GM12878 (cell line): ENCODE results near the gene UTS2R. TPM values are rescaled to one million over a fixed set of nuclear protein-coding genes. Genes with fewer than 3 reads are reported as not detected.

Source experiments
- ATAC-seq: fragments of 200-7000 bp; cut with Tn5 transposase; 3 replicates; pipeline ENCODE4 v1.9.1; 2020; ENCODE audit warnings: mild to moderate bottlenecking, moderate library complexity
- BruUV-seq: library from RNA; stranded (reverse); fragments of 400-500 nt; replicated peaks from 2 replicates; lab custom pipeline; 2021; lab: Mats Ljungman, UMichigan
- CTCF ChIA-PET: fragments of 300-600 bp; sonication (Branson Sonifier 250); formaldehyde crosslinking; extraction: SDS; loops from one replicate; lab custom pipeline; 2021; ENCODE audit warnings: inconsistent platforms; lab: Yijun Ruan, JAX
- POLR2A ChIA-PET: fragments of 350-600 bp; formaldehyde crosslinking; extraction: SDS; loops from one replicate; lab custom pipeline; 2021; ENCODE audit warnings: inconsistent platforms; lab: Charles Lee
- RAD21 ChIA-PET: fragments of 300-600 bp; sonication (Branson Sonifier 250); formaldehyde crosslinking; loops from one replicate; lab custom pipeline; 2023; ENCODE audit warnings: antibody characterized with exemption; ENCODE audit not compliant: unreplicated experiment; lab: Charles Lee
- SMC1A ChIA-PET: fragments of 300-600 bp; sonication (Branson Sonifier 250); formaldehyde crosslinking; loops from one replicate; lab custom pipeline; 2023; ENCODE audit not compliant: unreplicated experiment, uncharacterized antibody; lab: Charles Lee
- DNase-seq: peaks from one replicate; pipeline ENCODE4 v3.0.0-alpha.2; 2011; ENCODE audit warnings: low read depth, low spot score
- FAIRE-seq: peaks from 3 replicates; lab custom pipeline; 2011; peaks lifted over from hg19 to GRCh38; lab: Jason Lieb, UNC
- H2AFZ ChIP-seq: 2 replicates; pipeline ENCODE4 v1.6.0; 2011; ENCODE audit warnings: low read depth, low read length, control low read depth; ENCODE audit not compliant: control insufficient read depth
- H3K27ac ChIP-seq: 2 replicates; pipeline ENCODE4 v1.5.1; 2011; ENCODE audit warnings: control low read depth; ENCODE audit not compliant: control insufficient read depth, insufficient read depth
- H3K27me3 ChIP-seq, 2 experiments: replicated peaks in 1 of 2; 2 replicates each; pipeline versions ENCODE4 v1.6.0 to v1.6.1; 2011; ENCODE audit warnings: low read length in 1 of 2; ENCODE audit not compliant: control insufficient read depth in 2 of 2, insufficient read depth in 2 of 2
- H3K36me3 ChIP-seq, 2 experiments: 2 replicates each; pipeline ENCODE4 v1.5.1; 2011; ENCODE audit warnings: low read length in 1 of 2; ENCODE audit not compliant: control insufficient read depth in 2 of 2, insufficient read depth in 2 of 2
- H3K4me1 ChIP-seq: 2 replicates; pipeline ENCODE4 v1.6.1; 2011; ENCODE audit warnings: mild to moderate bottlenecking, low read length, moderate library complexity, mixed read lengths; ENCODE audit not compliant: control insufficient read depth, insufficient read depth
- H3K4me2 ChIP-seq: 2 replicates; pipeline ENCODE4 v1.6.0; 2011; ENCODE audit warnings: control low read depth; ENCODE audit not compliant: control insufficient read depth, insufficient read depth
- H3K4me3 ChIP-seq: fragments of 200-600 bp; sonication (generic); 2 replicates; pipeline ENCODE4 v1.5.1; 2016
- H3K79me2 ChIP-seq: 2 replicates; pipeline ENCODE4 v1.6.0; 2011; ENCODE audit warnings: low read length; ENCODE audit not compliant: control insufficient read depth, insufficient read depth
- H3K9ac ChIP-seq: 2 replicates; pipeline ENCODE4 v1.8.0; 2011; ENCODE audit warnings: low read length, control low read depth, mixed read lengths; ENCODE audit not compliant: control insufficient read depth, insufficient read depth
- H3K9me3 ChIP-seq: replicated peaks from 3 replicates; pipeline ENCODE4 v1.5.1; 2011; ENCODE audit warnings: mild to moderate bottlenecking, low read length; ENCODE audit not compliant: control insufficient read depth, insufficient read depth
- H4K20me1 ChIP-seq: 2 replicates; pipeline ENCODE4 v1.6.0; 2011; ENCODE audit not compliant: control insufficient read depth, insufficient read depth
- E4F1 ChIP-seq: fragments of 450-650 bp; IDR thresholded peaks from 2 replicates; pipeline ENCODE4 v1.6.1; 2018; ENCODE audit warnings: borderline replicate concordance, mild to moderate bottlenecking; ENCODE audit not compliant: partially characterized antibody
- EP300 ChIP-seq, 2 experiments: fragments of 150-350 bp in 1 of 2; IDR thresholded peaks; 2 replicates each; pipeline ENCODE4 v1.6.1; 2011 to 2012; ENCODE audit warnings: low read depth in 2 of 2, low read length in 2 of 2, borderline replicate concordance in 1 of 2, improper control_type of control experiment in 1 of 2, inconsistent platforms in 1 of 2; ENCODE audit not compliant: control insufficient read depth in 1 of 2
- IRF3 ChIP-seq: fragments of 450-650 bp; IDR thresholded peaks from 2 replicates; pipeline ENCODE4 v1.6.1; 2014; ENCODE audit warnings: mild to moderate bottlenecking
- RELB ChIP-seq: fragments of 450-650 bp; IDR thresholded peaks from 2 replicates; pipeline ENCODE4 v1.6.1; 2017; ENCODE audit warnings: low read depth, mild to moderate bottlenecking, moderate library complexity
- REST ChIP-seq: IDR thresholded peaks from 2 replicates; pipeline ENCODE4 v1.6.1; 2012; ENCODE audit warnings: mild to moderate bottlenecking, low read depth, low read length
- USF1 ChIP-seq: IDR thresholded peaks from 2 replicates; pipeline ENCODE4 v1.6.1; 2011; ENCODE audit warnings: borderline replicate concordance, low read depth, mild to moderate bottlenecking, moderate library complexity, mixed read lengths, low read length; ENCODE audit not compliant: insufficient read depth; ENCODE audit errors: extremely low read length
- ZBTB4 ChIP-seq: fragments of 450-650 bp; formaldehyde crosslinking; IDR thresholded peaks from 2 replicates; pipeline ENCODE4 v1.4.0; 2022; ENCODE audit warnings: mild to moderate bottlenecking, moderate library complexity
- WGBS: methylation state at CpG from one replicate; pipeline ENCODE4 v1.1.6; 2016; ENCODE audit warnings: low lambda C conversion rate; ENCODE audit not compliant: insufficient replicate concordance, insufficient coverage; ENCODE audit errors: missing lambda C conversion rate; 5-methylcytosine and 5-hydroxymethylcytosine counted together
- in situ Hi-C: fragments of 300-500 bp; cut with MboI; formaldehyde crosslinking; loops from 9 replicates; pipeline ENCODE4 v1.14.3; 2018; ENCODE audit warnings: mixed read lengths
- intact Hi-C: fragments of 100-400 bp; cut with micrococcal nuclease; formaldehyde crosslinking; loops from one replicate; pipeline ENCODE4 v1.14.2; 2022; ENCODE audit not compliant: unreplicated experiment
- polyA plus RNA-seq, 11 experiments: library from polyadenylated mRNA; depleted of rRNA in 4 of 11; unstranded in 6 of 11; stranded (reverse) in 5 of 11; fragments of >200 nt; fragmentation: Nextera tagmentation in 4 of 11; fragmentation: Illumina TruSeq in 1 of 11; extraction: Ambion mirVana in 4 of 11; extraction: Trizol in 1 of 11; gene quantifications; 1 replicate in 1 of 11; 2 replicates in 10 of 11; pipeline versions ENCODE4 v1.2.1 to v1.2.3, GENCODE V29; 2011 to 2016; ENCODE audit warnings: inconsistent platforms in 2 of 11, missing spikeins in 2 of 11, low read depth in 1 of 11
- total RNA-seq, 4 experiments: library from RNA; depleted of rRNA in 3 of 4; stranded (reverse); fragments of >200 nt in 3 of 4; fragmentation: Illumina TruSeq in 1 of 4; extraction: Trizol in 1 of 4; gene quantifications; 2 replicates each; pipeline versions ENCODE4 v1.2.1 to v1.2.3, GENCODE V29; 2013 to 2021

The UTS2R gene
- total and polyA plus RNA-seq, 10 of the 15 experiments (the other 5 are each of a cell fraction or from before 2014, with no cell fraction given): 0.04 to 0.36 (median 0.11) TPM; not detected in 6

GRCh38 chr17:82405051-82405450 lies 33.5 kb downstream of the UTS2R start:
- no peak overlapping the region for H3K27ac ChIP-seq
- H3K4me3 ChIP-seq: no peak overlapping the region
- ChIA-PET POLR2A (interaction anchor here (0.6 to 1.0 kb wide), 2 partner anchors 35 to 56 kb away, joined by 3 to 5 read pairs; no protein-coding TSS in a partner anchor), CTCF (no interaction called here), RAD21 (interaction anchor here (1.1 kb wide), 1 partner anchor 35 kb away, joined by 3 read pairs; no protein-coding TSS in a partner anchor), SMC1A (no interaction called here)
- DNase-seq (no peak), FAIRE-seq (no peak), ATAC-seq (no peak)
- no peak for TF ChIP-seq IRF3
- TF ChIP-seq E4F1: no peak
- TF ChIP-seq EP300 (IDR thresholded peaks at IDR 0.05; ENCODE audit: borderline replicate concordance in 1 of 2, control insufficient read depth in 1 of 2, low read depth in 2 of 2, low read length in 2 of 2): no peak
- TF ChIP-seq RELB: no peak
- no peak for TF ChIP-seq REST
- TF ChIP-seq USF1: no peak
- no peak for TF ChIP-seq ZBTB4 (CRISPR knock-in tag)
- peaks cover 2 to 12% of the 10 kb centered on the region in 2 experiments; a peak in 3 of 4 replicates for H3K36me3 ChIP-seq
- no peaks in the 10 kb centered on the region for H4K20me1 ChIP-seq
- H3K9ac ChIP-seq: no peak overlapping the region
- in situ Hi-C loops: loop anchor here (5.0 kb wide), 1 partner anchor 53 kb away; no protein-coding TSS in a partner anchor
- intact Hi-C loops: no loop called here
- peaks cover 6% of the 10 kb centered on the region; the same call in 1 of the 2 replicates for H3K4me1 ChIP-seq
- no peaks in the 10 kb centered on the region for H3K79me2 ChIP-seq
- no peaks in the 10 kb centered on the region for H3K27me3 ChIP-seq
- 98% methylated on average over 6 of the region's 14 CpGs for WGBS
- BruUV-seq: no TSS peak
- H3K9me3 ChIP-seq: no peaks in the 10 kb centered on the region
- H2AFZ ChIP-seq: no peak overlapping the region
- no peak overlapping the region for H3K4me2 ChIP-seq
